ENCODE measurements around the gene CEMIP2.

CEMIP2 gene

GRCh38 chr9:71769175-71770161, 1.2 kb upstream of the CEMIP2 start:
- peak overlapping the region; percentile 64 for H3K4me3 ChIP-seq (replicated peaks; ENCODE audit: low read depth, low read length)
- DNase-seq (ENCODE audit: extremely low read depth, insufficient read length), result peak; percentile 48
- no peaks in the 10 kb centered on the region for H3K27me3 ChIP-seq (replicated peaks; ENCODE audit: control insufficient read depth, insufficient read depth, low read length)
- no peaks in the 10 kb centered on the region for H3K36me3 ChIP-seq (ENCODE audit: control insufficient read depth, insufficient read depth, low read length)
- no peak for TF ChIP-seq CTCF (IDR thresholded peaks at IDR 0.05; ENCODE audit: insufficient read depth, low read length, poor library complexity, severe bottlenecking)

DNA sequence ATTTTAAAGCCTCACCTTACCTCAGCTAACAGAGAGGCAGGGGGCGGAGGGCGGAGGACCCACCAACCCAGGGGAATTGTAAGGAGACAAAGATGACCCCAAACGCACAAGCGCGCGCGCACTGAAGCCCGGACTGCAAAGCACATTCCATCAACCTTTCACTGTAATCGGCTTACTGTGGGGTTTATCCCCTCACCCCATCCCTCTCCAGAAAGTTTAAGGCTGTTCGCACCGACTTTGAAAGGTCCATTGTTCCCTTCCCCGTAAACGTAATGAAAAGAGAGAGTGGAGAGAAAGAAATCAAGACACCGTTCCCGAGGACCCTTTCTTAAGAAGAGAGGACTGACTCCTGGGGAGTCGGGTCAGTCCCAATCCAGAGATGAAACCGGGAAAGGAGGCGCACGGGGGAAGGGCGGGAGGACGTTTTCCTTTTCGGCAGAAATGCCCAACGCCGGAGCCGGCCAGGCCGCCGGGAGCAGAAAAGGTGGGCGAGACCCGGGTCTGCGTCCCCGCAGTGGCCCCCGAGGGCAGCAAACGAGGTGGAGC, 464 bp downstream of the CEMIP2 start:
- Histone ChIP-seq H3K36me3 (ENCODE audit: control insufficient read depth, insufficient read depth, low read length) (no peaks in the 10 kb centered on the region), H3K27me3 (replicated peaks; ENCODE audit: control insufficient read depth, insufficient read depth, low read length) (no peaks in the 10 kb centered on the region), H3K4me3 (replicated peaks; ENCODE audit: low read depth, low read length) (peak overlapping the region; percentile 73)
- DNase-seq (ENCODE audit: extremely low read depth, insufficient read length), result no peak
- no peak for TF ChIP-seq CTCF (IDR thresholded peaks at IDR 0.05; ENCODE audit: insufficient read depth, low read length, poor library complexity, severe bottlenecking)

DNA sequence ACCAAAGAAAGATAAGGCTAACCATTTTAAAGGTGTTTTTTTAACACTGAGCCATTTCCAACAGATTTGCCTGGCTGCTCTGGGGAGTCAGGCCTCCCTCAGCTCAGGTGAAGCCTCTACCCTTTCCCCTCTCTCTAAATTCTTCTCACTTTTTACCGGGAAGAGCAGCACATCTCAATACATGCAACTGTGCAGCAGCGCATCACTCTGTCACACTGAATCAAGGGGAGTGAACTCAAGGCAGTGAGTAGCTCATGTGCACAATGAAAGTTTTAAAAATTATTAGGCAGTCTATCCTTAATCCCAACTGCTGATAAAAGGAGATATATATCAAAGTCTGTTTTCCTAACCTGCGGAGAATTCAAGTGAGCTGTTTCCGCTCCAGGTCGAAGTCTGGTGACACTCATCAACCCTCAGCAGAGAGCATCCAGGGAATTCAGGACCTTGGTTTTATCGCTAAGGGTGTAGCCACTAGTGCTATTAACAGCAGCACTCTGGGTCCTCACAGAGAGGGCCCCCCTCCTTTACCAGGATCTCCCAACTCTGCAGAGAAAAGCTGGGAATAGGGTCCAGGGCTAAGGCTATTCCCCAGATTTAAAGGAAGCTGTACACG, 1.0 kb downstream of the CEMIP2 start:
- DNase-seq (ENCODE audit: extremely low read depth, insufficient read length), result no peak
- peak overlapping the region; percentile 73 for H3K4me3 ChIP-seq (replicated peaks; ENCODE audit: low read depth, low read length)
- H3K27me3 ChIP-seq (replicated peaks; ENCODE audit: control insufficient read depth, insufficient read depth, low read length), result no peaks in the 10 kb centered on the region
- no peaks in the 10 kb centered on the region for H3K36me3 ChIP-seq (ENCODE audit: control insufficient read depth, insufficient read depth, low read length)
- no peak for TF ChIP-seq CTCF (IDR thresholded peaks at IDR 0.05; ENCODE audit: insufficient read depth, low read length, poor library complexity, severe bottlenecking)

- Histone ChIP-seq H3K27me3 (replicated peaks; ENCODE audit: control insufficient read depth, insufficient read depth, low read length) (no peaks in the 10 kb centered on the region), H3K4me3 (replicated peaks; ENCODE audit: low read depth, low read length) (no peak overlapping the region), H3K36me3 (ENCODE audit: control insufficient read depth, insufficient read depth, low read length) (no peaks in the 10 kb centered on the region)
- no peak for DNase-seq (ENCODE audit: extremely low read depth, insufficient read length)
- no peak for TF ChIP-seq CTCF (IDR thresholded peaks at IDR 0.05; ENCODE audit: insufficient read depth, low read length, poor library complexity, severe bottlenecking)
These were observed 1.6 kb downstream of the CEMIP2 start for GRCh38 chr9:71766663-71767062.

DNA sequence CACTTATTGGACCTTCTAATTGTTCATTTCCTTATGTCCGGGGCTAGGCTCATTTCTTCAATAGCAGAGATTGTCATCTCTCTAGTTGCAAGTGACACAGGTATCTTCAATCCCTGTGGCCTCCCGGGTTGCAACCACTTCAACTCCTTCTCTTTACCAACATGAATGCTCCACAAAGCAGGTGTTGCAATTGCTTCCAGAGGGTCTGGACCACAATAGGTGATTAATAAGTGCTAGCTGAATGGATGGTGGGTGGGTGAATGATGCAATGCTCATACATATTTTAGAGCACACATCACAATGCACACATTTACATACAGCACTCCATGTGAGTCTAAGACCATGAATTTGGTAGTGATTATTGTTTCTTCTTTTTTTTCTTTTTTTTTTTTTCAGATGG, 2.6 kb downstream of the CEMIP2 start:
- TF ChIP-seq CTCF (IDR thresholded peaks at IDR 0.05; ENCODE audit: insufficient read depth, low read length, poor library complexity, severe bottlenecking), result no peak
- H3K36me3 ChIP-seq (ENCODE audit: control insufficient read depth, insufficient read depth, low read length), result no peaks in the 10 kb centered on the region
- DNase-seq (ENCODE audit: extremely low read depth, insufficient read length), result no peak
- no peaks in the 10 kb centered on the region for H3K27me3 ChIP-seq (replicated peaks; ENCODE audit: control insufficient read depth, insufficient read depth, low read length)
- H3K4me3 ChIP-seq (replicated peaks; ENCODE audit: low read depth, low read length), result no peak overlapping the region

Data from GM06990 (cell line).